HG02852 (cell line): ENCODE measurements around the gene MEF2B.
"Not testable (repeated sequence)": the region's sequence is repeated elsewhere in the genome, so short reads cannot be mapped to it uniquely, and the experiment has no call there.

Source experiments
- ATAC-seq: cut with Tn5 transposase; IDR thresholded peaks from one replicate; pipeline ENCODE4 v1.9.1; 2021; ENCODE audit warnings: mild to moderate bottlenecking, moderate library complexity; ENCODE audit not compliant: unreplicated experiment

The MEF2B gene

DNA sequence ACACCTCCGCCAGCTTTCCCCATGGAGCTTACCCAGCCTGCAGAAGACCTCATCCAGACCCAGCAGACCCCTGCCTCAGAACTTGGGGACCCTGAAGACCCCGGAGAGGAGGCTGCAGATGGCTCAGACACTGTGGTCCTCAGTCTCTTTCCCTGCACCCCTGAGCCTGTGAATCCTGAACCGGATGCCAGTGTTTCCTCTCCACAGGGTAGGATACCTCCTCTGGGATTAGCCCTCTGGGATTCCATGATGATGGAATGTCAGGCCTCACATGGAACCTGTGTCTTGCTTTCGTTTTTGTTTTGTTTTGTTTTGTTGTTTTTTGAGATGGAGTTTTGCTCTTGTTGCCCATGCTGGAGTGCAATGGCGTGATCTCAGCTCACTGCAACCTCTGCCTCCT lies 23.9 kb upstream of the MEF2B start:
- no peak for ATAC-seq

DNA sequence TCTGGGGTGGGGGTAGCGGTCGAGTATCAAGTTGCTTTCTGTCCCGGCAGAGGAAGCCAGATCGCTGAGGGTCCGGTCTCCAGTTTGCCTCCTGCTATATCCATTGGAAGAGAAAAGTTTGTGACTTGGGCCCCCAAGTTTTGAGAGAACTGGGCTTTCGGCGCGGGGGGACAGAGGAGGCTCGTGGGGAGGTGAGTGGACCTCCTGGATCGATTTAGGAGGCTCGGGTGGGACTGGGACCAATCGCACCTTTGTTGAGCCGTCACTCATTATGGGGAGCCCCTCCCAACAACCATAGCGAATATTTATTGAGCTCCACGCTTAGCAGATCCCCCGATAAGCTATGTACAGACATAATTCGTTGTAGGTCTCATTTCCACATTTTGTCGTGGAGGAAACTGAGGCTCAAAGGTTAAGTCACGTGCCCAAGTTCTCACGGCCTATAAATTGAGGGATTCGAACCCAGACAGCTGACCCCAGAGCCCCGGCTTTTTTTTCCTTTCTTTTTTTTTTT lies 22.9 kb upstream of the MEF2B start:
- no peak for ATAC-seq

DNA sequence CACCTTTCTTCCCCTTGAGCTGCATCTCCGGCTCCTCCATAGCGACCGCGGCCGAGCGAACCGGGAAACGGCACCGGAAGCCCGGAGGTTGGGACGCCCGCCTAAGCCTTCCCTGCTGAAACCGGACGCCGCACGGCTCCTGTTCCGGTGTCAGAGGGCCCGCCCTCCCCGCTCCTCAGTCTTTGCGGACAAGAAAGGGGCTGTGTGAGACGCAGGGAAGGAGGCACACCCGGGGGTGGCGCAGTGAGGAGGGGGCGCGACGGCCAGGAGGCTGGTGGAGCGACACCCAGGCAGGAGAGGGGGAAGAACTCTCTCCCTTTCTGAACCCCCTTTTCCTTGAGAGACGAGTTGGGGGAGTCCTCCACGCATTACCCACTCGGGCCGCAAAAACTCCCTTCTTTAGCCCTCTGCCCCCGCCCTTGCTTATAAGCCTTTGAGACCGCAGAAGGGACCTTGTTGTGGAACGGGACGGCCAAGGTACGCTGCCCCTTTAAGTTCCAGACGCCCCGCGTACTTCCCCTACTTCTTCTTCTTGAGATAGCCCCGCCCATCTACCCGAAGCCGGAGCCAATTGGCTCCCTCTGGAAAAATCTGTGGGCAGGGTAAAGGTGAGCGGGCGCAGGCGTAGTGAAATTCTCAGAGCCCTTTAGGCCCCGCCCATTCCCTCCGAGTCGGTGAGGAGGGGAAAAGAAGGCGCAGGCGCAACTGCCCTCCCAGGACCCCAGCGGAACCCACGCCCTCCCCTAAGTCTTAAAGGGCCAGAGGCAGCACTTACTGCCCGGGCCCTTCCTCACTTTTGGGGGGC lies 22.2 kb upstream of the MEF2B start, which contains the start of the genes BORCS8 and RFXANK:
BORCS8 (minus strand) TSS at position 75 of the 805 bp plus-strand sequence; CDS start at position 40, 35 bp downstream.
RFXANK (plus strand) TSS at position 181 of the 805 bp plus-strand sequence. CDS start 1,689 bp downstream, outside the sequence.
- ATAC-seq: peak; percentile 80

DNA sequence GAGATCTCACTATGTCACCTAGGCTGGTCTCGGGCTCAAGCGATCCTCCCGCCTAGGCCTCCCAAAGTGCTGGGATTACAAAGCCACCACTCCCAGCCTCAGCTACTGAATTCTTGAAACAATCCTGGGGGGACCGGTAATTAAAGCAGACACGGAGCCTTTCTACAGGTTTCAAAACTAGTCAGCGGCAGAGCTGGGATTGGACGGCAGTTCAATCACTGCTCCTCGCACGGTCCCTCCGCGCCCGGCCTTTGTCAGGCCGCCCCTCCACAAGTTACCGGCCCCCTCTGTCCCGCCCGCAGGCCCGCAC lies 21.7 kb upstream of the MEF2B start:
- peak; percentile 5 for ATAC-seq

DNA sequence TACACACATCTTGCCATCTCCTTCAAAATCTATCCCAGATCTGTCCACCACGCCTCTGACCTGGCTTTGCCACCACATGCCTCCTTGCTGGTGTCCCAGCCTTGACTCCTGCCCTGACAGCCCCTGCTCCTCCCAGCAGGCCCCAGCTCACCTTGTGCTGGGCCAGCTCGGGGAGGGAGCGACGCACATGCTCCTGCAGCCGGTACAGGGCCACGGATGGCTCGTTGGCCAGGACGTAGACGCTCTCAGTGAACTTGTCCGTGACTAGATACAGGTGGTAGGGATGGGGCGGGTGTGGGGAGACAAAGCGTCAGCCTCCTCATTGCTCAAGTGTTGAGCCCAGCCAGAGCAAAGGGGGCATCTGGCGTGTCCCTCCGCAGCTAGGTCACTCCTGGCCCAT lies 16.7 kb upstream of the MEF2B start:
- ATAC-seq: no peak

DNA sequence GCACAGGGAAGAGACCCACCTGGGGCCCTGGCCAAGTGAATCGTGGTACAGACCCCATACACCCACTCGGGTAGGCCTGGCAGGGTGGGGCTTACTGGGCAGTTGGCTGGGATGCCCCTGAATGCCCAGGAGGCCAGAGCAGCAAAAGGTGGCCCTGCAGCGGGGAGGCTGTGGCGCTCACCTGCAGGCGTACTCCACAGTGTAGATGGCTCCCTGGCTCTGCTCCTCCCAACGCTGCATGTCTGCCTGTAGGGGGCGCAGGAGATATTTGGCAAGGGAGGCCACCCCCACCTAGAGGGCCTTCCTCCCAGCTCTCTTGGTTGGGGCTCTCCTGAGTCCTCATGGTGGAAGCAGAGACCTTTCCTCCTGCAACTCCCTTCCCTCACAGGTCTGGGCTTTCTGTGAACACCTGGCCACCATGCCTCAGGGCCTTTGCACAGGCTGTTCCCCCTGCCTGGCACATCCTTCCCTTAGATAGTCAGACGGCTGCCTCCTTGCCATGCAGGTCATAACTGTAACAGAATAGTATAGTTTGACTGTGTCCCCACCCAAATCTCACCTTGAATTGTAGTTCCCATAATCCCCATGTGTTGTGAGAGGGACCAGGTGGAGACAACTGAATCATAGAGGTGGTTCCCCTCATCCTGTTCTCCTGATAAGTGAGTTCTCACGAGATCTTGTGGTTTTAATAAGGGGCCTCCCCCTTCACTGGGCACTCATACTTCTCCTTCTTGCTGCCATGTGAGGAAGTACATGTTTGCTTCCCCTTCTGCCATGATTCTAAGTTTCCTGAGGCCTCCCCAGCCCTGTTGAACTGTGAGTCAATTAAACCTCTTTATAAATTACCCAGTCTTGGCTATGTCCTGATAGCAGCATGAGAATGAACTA lies 16.0 kb upstream of the MEF2B start:
- no peak for ATAC-seq

DNA sequence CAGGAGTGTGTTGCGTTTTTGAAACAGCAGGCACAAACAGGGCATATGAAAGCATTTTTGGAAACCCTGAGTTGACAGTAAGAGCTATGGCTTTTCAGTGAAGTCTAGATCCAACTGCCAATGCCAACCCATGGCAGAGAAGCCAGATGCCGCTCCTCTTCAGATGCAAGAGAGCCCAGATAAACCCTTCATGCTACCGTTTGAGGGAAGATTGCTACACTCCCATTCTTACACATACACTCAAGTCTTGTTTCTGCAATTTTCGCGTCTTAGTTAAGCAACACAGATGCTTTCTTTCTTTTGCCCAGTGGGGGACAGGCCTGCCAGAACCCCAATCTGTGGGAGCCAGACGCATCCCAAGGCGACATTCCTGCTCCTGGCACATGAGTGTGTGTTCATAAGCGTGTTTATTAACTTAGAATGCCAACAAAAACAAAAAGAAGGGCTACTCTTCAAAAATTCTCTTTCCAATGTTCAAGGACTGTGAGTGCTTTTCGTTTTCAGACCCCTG lies 11.5 kb upstream of the MEF2B start:
- ATAC-seq: no peak

DNA sequence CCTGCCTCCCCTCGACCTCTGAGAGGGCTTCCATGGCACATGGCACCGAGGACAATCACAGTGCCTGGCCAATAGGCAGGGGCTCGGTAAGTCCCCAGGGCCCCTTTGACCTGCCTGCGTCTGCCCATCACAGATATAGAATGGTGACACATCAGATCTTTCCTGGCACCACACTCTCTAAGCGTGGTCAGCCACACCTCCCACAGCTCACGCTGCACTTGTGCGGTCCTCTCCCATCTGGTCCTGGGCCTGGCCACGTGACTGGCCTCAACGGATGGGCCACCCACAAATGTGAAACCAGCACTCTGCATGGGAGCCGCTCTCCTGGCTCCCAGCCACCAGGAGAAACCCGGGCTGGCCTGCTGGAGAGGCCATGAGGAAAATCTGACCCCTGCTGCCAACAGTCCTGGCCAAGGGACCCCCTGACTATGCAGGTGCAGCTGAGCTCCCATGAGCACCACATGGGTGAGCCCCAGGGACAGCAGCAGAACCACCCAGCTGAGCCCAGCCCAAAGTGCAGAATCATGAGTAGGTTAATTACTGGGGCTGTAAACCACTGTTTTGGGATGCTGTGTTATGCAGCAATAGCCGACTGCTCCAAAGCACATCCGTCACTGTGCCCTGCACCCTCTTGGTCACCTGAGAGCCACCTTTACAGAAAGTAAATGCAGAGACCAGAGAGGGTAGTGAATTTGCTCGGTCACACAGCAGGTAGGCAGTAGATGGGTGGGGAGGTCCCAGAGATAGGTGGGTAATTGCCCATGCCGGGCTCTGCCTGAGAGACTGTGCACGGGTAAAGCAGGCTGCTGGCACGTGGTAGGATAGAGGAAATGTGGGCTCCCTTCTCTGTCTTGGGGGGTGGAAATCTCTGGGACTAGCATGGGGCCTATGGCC lies 9.7 kb upstream of the MEF2B start:
- no peak for ATAC-seq

DNA sequence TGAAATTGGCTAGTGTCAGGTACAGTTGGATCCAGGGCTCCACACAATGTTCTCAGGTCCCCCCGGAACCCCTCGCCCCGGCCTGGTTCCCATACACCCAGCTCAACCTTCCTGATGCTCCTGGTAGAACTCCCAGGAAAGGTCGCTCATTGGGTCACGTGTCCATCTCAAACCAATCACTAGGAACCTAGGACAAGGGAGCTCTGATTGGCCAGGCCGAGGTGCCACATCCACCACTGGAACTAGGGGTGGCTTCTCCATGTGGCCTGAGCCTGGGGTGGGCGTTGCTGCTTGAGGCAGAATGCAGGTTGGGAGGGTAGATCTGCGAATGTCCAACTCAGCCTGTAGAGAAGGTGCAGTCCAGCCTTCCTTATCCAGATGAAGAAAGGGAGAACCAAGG lies 6.9 kb upstream of the MEF2B start:
- no peak for ATAC-seq

DNA sequence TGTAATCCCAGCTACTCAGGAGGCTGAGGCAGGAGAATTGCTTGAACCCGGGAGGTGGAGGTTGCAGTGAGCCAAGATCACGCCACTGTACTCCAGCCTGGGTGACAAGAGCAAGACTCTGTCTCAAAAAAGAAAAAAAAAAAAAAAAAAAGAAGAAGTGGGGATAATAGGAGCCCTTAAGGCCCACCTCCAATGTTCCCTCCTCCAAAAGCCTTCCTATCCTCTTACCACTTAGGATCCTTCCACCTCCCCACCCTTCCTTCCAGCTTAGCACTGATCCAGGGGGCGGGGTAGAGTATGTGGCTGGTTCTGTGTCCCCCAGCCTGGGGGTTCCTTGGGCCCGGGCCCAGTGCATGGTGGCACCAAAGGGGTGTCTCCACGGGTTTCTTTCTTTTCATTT lies 3.2 kb upstream of the MEF2B start:
- ATAC-seq: not testable (repeated sequence)

DNA sequence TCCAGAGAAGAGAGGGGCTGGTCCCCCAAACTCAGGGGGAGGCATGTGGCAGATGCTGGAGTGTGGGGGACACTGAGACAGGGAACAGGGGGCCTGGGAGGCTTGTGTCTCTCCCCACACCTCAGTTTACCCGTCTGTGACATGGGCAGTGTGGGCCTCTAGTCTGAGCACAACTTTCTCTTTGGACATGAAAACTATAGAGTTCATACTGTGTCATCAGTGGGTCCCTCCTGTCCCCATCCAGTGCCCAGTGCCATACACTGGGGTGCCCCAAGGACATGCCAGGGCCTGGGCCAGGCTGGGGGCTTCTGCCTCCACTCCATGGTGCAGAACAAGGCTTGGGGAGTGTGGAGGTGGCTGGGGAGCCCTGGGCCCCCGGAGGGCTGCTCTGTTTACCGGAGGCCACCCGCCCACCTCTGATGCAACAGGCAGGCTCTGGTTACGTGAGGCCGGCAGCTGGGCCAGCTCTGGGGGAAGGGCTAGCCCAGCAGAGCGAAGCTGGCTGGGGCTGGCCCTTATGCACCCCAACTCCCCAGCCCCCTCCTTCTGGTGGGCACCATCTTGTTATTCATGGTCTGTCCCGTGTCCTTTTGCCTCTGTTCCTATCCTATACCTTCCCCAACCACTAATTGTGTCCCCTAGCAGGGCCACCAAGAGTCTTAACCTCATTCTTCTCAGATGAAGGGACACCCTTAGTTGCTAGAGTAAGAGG lies 1.9 kb upstream of the MEF2B start:
- ATAC-seq: no peak

DNA sequence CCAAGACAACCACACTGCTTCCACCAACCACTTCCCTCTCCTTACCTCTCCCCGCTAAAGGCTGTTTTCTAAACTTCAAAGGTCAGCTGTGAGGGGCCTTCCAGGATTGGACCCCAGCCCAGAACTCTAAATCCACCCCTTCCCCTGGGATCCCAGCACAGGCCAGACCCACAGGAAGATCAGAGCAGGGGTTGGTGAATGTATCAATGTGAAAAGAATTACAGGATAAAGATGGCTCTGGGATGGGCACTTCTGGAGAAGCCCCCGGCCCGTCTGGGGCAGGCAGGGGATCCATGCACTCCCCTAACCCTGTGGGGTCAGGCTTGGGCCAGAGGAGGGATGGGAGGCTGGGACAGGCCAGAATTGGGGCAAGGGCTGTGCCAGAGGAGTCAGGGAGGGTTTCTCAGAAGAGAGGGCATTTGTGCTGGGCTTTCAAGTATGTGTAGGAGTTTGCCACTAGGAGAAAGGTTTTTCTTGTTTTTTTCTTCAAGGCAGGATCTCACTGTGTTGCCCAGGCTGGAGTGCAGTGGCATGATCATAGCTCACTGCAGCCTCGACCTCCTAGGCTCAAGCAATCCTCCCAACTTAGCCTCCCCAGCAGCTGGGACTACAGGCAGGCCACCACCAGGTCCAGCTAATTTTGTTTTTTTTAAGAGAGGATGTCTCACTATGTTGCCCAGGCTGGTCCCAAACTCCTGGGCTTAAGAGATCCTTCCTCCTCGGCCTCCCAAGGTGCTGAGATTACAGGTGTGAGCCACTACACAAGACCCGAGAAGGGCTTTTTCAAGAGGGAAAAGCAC lies 1.0 kb upstream of the MEF2B start:
- no peak for ATAC-seq

DNA sequence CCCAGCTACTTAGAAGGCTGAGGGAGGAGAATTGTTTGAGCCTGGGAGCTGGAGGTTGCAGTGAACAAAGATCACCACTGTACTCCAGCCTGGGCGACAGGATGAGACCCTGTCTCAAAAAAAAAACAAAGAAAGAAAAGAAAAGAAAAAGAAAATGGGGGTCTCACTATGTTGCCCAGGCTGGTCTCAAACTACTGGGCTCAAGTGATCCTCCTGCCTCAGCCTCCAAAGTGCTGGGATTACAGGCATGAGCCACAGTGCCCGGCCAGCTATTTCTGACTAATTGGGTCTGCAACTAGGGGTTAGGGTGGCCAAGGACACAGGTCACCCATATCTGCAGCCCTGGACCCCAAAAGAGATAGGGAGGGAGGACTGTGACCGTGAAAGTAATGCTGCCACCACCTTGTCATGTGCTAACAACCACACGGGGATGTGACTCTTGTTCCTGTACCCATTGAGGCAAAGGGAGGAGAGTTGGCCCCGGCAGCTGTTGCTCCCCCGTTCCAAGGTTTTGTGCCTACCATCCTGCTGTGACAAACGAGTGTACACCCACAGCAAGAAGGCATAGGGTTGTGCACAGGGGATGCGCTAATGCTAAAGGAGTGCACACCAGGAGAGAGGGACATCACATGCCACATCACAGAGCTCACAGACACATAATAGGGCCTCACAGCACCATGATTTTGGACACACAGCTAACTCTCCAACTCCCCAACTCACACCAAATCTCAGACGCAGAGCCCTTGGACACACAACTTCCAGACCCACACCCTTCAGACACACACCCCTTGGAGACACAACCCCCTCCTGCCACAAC lies 619 bp downstream of the MEF2B start:
- ATAC-seq: peak; percentile 8

DNA sequence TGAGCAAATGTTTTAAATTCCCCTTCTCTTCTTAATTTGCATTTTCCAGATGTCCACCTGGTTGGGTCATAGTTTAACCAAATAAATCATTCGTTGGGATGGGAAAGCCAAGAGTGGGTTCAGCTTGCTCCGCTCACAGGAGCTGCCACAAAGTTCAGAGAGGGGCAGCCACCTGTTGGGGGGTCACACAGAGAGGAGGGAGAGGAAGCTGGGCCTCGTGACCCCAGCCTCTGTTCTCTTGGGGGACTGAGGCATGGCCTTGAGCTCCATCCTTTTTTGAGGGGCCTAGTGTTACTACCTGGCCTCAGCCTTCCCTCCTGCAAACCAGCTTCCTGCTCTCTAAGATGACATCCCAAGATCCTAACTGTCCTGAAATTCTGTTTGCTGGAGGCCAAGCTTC lies 2.5 kb downstream of the MEF2B start:
- ATAC-seq: no peak

DNA sequence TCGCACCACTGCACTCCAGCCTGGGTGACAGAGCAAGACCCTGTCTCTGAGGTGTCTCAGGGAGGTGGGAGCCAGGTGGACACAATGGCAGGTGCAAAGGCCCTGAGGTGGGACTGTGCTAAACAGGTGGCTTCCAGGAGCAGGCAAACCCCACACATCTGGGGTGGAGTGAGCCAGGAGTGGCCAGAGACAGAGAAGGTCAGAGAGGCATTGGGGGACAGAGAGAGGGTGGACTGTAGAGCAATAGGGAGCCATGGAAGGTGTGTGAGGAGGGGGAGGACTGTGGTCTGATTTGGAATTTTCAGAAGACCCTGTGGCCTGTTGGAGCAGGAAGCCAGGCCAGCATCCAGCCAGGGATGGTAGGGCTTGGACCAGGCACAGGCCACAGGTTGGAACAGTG lies 4.7 kb downstream of the MEF2B start:
- no peak for ATAC-seq

DNA sequence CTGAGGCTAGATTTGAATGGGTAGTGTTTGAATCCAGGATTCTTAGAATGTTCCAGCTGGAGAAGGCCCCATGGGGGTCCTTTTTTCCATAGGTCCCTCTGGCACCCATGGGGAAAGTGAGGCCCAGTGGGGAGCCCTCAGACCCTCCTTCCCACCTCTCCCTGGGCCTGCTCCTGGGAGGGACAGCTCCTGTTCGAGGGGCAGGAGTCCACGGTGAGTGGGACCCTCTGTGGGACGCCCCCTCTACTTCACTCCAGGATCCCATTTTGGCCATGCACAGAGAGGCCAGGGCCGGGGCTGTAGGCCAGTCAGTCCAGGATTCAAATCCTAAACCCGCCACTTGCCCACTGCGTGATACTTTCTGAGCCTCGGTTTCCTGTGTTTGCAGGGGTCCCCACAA lies 7.6 kb downstream of the MEF2B start:
- no peak for ATAC-seq

DNA sequence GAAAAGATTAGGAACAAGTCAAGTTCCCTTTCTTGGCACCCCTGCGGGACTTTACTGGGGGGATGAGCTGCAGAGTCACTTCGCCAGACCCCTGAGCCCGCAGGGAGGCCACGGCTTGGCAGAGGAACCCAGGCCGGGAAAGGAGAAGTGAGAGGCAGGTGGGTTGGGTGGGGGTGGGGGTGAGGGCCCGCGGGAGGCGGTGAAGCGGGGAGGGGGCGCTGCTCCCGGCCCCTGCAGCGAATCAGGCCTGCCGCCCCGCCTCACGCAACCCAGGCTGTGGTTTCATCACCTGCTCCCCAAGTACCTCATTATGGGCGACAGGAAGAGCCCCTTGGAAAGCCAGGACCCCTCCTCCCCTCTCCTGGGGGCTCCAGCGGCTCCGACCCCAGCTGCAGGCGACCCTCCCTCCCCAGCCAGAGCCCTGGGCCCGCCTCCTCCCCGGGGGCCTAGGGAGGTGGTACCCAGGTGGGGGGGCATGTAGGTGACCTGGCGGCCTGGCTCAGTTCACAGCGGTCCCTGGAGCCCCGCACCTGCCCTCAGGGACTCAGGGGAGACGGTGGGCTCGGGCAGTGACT lies 9.5 kb downstream of the MEF2B start:
- no peak for ATAC-seq

DNA sequence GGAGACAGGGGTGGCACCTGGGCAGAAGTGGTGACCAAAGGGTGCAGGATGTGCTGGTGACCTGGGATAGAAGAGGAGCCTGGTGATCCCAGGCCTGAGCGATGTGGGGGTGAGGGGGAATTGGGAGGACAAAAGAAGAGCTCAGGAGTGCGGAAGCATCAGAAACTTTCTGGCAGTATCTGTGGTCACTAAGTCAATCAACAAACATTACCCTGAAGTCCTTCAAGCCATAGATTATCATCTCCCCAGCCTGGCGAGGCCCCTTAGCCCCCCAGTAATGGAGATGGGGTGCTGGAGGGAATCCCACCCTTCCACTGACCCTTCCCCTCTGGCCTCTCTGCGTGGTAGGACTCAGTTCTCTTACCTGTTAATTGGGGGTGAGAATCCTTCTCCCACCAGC lies 10.5 kb downstream of the MEF2B start:
- ATAC-seq: no peak
